HPDE6-E6E7 (cell line): ENCODE measurements around the gene PPP1R12A.
"Not testable (repeated sequence)": the region's sequence is repeated elsewhere in the genome, so short reads cannot be mapped to it uniquely, and the experiment has no call there.

Experiments used
- DNase-seq: peaks from one replicate; pipeline ENCODE4 v3.0.0; 2011; ENCODE audit warnings: missing footprints; ENCODE audit errors: extremely low spot score

The PPP1R12A gene

DNA sequence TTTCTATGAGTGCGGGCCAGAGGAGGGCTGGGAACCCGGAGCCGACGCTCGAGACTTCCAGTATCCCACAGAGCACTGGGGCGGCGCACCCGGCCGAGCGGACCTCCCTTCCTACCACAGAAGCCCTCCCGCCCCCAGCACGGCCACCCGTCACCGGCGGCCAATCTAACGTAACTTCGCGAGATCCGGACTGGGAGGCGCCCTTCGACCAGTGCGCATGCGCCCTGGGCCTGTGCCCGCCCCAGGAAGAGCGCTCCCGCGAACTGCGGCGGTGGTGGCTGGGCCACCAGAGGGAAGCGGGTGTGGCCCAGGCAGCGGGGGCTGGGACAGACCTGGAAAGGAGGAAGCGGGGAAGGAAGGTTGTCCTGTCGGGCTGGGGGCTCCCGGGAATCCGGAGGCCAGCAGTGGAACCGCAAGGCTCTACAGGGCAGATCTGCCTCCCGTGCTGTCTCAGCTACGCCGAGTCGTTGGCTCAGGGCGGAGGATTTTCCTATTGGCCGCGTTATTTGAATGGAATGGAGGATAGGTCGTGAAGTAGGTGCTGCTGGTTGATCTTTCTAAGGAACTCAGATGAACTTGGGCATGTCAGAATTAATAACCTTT lies at the start of gene PPP1R12A:
PPP1R12A (minus strand) TSS at position 77 of the 603 bp plus-strand sequence. CDS start 166 bp downstream, outside the sequence.
- peak; percentile 90 for DNase-seq

DNA sequence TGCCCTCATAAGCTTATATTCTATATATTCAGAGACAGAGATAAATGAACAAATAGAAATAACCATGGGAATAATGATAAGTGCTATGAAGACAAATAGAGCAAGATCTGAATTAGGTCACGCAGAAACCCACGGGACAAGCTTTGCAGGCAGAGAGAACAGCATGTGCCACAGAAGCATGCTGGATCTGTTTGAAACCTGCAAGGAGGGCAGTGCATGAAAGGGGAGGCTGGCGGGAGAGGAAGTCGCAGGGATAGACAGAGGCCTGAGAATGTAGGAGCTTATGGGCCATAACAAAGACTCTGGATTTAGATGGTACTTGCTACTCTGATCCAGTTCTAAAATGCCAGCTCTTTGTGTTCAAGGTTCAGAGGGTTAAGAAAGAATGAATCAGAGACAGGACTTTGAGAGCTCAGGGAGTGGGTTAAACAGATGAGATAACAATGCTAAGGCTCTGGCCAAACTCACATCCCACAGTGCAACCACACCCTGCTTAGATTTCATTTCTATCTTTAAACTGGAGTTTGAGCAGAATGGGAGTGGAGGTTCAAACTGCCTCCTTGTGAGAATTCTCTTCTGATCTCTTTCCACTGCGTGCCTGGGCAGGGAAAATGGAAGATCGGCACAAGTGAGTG lies 49.2 kb upstream of the PPP1R12A start:
- no peak for DNase-seq

DNA sequence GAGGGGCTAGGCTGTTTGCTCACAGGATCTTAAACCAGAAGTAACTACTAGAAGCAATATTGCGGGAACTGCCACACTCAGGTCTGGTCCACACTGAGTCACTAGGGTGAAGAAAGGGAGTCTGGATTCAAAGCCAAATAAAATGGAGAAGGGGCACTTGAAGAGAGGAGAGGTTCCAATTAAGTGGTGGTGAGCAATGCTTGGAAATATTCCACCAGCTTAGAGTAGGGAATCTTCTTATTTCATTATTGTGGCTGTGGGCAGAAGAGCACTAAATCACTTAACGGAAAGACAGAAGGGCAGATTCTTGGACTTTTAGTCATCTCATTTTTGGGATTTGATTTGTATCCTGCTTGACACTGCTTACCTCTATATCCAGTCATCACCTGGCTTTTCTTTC lies 48.6 kb upstream of the PPP1R12A start:
- no peak for DNase-seq

DNA sequence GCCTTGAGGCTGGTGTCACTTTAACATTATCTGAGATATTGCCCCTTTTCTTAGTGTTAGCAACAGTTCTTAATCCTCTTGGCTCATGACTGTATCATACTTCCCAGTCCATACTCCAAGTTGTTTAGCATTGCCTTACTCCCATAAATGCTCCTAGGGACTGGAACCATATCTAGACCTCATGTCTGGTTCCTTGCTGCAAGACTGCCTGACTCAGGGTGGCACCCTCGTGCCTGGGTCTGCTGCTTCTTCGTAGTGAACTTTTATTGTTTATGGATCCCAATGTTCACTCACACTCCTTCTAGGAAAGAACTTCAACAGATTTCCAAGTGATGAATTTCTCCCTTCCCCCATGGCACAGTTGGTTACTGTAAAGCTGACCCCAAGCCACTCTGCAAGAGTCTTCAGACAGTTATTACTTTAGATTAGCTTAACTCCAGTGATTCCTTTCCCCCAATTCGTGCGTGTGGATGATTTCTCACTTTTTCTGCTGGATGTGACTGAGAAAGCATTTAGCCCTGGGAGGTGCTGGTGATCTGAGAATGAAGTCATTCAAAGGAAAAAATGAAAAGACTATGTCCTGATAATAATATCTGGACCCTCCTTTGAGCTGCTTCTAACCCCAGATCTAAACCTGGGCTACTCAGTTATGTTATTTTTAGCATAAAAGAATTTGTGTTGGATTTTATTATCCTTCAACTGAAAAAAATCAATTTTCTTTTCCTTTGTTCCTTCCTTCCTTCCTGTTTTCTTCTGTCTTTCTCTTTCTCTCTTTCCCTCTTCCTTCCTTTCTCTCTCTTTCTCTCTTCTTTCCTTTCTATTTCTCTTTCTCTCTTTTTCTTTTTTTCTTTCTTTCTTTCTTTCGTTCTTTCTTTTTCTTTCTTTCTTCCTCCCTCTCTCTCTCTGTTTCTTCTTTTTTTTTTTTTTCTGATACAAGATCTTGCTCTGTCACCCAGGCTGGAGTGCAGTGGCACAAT lies 47.5 kb upstream of the PPP1R12A start:
- no peak for DNase-seq

DNA sequence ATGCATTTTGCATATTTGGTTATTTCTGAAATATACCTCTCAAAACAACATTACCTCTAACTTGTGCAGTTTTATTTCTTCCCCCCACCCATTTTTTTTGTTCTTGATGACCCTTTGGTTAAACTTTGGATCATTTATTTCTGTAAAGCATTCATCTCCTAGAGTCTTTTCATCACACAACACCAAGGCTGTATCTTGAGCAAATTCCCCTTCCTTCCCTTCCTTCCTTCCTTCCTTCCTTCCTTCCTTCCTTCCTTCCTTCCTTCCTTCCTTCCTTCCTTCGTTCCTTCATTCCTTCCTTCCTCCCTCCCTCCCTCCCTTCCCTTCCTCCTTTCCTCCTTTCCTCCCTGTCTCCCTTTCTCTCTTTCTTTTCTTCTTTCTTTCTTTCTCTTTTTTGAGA lies 43.8 kb upstream of the PPP1R12A start:
- DNase-seq = no peak

DNA sequence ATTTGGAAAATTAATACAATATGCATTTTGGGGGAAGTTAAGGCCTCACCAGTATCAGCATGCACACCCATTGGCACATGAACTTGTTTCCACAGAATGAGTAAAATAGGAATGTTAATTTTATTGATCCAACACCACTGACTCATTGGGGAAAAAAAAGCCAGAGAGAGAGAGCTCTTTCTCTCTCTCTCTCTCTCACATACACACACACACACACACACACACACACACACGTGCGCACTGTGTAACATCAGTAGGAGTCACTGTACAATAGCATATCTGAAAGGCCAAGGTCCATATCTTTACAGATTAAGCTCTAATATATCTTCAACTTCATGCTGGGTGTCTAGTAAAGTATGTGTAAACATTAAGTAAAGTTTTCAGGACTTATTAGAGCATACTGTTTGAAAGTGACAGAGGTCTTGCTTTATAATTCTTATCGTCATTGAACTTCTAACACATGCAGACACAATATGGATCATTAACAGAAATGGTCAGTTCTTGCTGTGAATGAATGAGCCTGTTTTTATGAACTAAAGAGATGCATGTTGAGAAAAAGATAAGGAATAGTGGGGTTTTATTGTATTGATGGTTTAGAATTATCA lies 43.1 kb upstream of the PPP1R12A start:
- DNase-seq = not testable (repeated sequence)

DNA sequence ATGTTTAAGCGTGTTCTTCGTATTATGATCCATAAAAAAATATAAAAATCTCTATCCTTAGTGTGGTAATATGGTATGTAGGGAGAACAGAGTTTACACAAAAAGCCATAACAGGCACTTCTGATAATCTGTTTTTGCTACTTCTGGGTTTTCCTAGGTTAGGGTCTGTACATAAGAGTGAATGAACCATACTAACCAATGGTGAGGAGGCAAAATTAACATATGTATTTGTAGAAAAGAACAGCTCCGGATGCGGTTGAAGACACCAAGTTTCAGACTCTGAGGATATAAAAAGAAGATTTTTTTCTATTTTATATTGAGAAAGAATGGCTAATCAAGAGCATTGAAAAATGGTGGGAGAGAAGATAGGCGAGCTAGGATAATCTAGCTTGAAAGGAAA lies 40.2 kb upstream of the PPP1R12A start:
- DNase-seq = no peak

DNA sequence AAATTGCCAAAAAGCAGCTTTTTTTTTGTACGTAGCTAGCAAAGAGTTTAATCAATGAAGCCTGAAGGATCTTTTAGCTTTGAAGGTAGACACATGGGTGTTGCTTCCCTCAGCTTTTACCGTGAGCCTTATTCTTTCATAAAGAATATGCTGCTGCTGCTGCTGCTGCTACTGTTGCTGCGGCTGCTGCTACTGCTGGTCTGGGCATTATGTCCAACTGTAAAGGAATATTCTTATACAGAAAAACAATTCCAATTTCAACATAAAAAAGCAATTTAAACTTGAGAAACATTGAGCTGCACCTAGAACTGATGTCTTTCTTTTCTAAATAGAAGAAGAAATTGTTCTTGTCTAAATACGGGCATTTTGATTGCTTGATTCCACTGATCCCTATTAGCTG lies 38.9 kb upstream of the PPP1R12A start:
- no peak for DNase-seq

DNA sequence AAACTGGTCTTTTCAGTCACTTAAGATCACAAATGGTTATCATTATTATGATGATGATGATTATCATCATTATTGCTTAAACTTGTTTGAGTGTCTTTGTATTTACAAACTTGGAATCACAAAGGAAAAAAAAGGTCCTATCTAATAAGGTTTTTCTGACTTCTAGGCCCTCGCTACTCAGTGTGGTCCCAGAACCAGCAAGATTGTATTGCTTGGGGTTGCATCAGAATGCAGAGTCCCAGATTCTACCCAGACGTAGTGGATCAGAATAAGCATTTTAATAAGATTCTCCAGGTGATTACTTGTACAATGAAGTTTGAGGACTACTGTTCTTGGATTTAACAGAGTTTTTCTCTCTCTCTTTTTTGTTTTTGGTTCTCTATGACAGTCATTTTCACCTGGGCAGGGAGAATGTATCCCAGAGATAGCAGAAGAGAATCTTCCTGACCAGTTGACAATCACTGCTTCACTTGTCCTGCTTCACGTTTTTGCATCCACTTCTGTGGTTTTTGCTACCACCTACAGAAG lies 29.3 kb upstream of the PPP1R12A start:
- DNase-seq = no peak

DNA sequence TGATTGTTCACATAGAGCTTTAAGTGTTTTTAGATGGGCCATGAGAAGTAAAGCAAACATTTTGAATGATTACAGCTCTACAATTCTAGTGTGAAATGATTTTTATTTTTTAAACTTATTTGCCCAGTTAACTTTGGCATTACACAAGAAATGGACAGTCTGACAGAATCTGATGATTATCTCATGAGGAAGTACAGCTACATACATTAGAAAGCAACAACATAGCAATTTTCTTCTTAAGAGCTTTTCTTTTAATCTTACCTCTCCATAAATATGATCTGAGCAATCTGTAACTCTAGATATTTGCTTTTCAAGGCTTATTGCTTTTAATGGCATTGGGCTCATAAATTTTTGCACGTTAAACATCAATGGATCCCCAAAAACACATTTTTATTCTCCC lies 26.5 kb upstream of the PPP1R12A start:
- no peak for DNase-seq

DNA sequence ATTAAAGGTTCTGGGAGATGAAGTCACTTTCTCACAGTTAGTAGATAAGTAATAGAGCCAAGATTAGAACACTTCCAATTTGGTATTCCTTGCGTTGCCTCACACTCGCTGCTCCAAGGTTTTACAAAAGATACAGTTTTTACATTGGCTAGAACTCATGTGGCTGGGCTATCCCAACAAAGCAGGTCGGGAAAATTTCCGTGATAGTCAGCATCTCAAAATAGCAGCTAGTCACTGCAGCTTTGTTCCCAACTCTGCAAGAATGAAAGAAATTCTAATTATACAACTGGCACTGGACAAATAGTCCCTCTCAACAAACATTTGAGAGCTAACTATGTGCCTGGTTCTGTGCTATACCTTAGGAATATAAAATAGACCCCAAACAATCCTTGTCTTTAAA lies 24.6 kb upstream of the PPP1R12A start:
- no peak for DNase-seq

DNA sequence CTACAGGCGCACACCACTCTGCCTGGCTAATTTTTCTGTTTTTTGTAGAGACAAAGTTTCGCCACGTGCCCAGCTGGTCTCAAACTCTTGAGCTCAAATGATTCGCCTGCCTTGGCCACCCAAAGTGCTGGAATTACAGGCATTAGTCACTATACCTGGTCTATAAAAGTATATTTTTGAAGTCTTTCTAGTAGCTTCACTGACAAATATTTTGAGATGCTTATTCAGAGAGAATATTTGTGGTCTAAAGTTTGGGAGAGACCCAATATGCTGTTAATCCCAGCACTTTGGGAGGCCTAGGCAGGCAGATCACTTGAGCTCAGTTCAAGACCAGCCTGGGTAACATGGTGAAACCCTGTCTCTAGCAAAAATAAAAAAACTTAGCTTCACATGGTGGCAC lies 22.0 kb upstream of the PPP1R12A start:
- no peak for DNase-seq

DNA sequence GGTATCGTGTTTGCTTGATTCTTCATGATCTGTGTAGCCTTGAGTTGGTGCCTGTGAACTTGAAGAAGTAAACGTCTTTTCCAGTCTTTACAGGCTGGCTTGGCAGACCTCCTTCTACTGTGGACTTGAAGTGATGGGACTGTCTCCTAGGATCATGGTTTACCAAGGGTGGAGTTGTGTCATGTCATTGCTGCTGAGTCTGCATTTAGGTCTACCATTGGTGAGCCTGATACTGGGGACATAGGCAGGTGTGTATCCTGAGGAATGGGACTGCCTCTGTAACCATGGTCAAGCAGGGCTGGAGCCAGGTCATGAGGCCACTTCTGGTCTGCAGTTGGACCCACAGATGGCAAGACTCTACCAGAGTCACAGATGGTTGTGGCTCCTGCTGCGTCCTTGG lies 20.7 kb upstream of the PPP1R12A start:
- no peak for DNase-seq

DNA sequence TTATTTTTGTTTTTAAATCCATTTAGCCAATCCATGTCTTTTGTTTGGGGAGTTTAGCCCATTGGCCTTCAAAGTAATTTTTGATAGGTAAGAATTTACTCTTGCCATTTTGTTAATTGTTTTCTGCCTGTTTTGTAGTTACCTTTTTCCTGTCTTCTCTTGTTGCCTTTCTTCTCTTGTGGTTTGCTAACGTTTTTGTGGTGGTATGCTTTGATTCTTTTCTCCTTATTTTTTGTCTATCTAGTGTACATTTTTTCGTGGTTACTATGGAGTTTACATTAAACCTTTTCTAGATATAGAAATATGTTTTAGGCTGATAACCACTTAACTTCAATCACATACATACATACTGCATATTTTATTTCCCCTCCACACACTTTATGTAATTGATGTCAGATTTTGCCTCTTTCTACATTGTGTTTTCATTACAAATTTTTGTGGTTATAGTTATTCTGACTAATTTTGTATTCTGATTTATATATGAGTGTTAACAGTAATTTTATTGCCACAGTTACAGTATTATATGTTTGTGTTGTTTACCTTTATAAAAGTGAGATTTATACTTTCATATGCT lies 19.2 kb upstream of the PPP1R12A start:
- DNase-seq = no peak

DNA sequence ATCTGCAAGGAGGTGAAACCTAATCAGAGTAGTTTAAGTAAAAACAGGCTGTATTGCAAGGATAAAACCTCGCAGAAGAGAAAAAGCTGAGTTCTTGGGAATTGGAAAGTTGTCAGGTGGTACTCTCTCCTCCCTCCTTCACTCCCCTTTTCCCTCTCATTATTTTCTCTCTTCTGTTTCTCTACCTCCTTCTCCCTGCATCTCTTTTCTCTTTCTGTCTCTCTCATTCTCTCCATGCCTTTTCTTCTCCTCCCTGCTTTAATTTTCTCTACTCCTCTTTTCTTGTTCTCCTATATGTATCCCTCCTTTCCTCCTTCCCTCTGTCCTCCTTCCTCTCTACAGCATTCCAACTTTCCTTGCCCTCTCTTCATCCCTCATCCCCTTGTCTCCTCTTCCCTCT lies 14.2 kb upstream of the PPP1R12A start:
- no peak for DNase-seq

DNA sequence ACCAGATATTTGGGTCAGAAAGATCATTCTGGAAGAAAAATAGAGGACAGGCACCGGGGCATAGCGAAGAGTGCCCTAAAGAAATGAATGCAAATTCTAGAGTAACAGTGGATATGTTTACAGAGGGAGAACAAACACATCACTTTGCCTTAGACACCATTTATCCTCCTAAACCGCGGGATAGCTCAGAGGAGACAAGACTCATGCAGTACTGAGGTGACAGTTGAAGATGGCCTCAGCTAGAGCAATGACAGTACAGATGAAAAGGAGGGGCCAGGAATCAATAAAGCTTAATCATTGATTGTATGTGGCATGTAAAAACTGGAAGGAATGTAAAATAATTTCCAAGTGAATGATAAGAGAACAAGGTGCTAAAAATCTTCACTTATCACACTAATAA lies 10.5 kb upstream of the PPP1R12A start:
- no peak for DNase-seq

DNA sequence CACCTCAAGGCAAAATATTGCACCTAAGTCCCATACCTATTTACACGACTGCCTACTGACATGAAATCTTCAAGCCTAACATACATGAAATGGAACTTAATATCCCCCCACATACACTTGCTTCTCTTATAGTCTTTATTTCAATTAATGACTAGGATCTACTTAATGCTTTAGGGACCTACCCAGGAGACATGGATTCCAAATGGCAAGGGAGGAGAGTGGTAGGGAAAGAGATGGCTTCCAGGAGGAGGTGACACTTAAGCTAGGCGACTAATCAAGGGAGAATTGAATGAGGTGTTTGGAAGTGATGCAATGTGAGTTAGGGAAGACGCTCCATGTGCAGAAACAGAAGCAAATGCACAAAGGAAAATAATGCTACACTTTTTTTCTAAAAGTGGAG lies 9.7 kb upstream of the PPP1R12A start:
- DNase-seq = no peak

DNA sequence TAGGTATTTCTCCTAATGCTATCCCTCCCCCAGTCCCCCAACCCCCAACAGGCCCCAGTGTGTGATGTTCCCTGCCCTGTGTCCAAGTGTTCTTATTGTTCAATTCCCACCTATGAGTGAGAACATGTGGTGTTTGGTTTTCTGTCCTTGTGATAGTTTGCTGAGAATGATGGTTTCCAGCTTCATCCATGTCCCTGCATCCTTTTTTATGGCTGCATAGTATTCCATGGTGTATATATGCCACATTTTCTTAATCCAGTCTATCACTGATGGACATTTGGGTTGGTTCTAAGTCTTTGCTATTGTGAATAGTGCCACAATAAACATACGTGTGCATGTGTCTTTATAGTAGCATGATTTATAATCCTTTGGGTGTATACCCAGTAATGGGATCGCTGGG lies 7.9 kb upstream of the PPP1R12A start:
- DNase-seq = not testable (repeated sequence)

DNA sequence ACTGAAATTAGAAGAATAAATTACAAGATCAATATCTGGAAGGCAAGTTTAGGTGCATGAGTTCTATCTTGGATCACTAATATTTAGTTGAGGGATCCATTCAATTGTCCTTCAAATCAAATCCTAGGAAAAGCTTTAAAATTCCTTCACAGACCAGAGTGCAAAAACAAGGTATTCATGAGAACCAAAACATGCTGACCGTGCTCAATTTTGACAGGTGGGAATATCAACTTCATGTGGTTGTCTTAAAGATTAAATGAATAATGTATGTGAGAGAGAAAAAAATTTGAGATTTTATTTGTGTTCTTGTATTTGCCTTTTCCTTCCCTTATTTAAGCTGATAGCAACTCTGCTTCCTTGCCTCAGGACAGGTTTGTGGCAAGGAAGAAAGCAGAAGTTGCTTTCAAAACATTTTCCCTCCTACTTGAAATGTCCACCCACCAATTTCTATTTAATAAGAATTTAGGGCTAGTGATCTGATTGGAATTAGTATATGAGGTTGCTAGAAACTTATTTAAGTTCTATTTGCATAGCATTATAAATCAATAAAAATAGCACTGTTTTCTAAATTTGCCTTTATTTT lies 4.9 kb upstream of the PPP1R12A start:
- DNase-seq = no peak

DNA sequence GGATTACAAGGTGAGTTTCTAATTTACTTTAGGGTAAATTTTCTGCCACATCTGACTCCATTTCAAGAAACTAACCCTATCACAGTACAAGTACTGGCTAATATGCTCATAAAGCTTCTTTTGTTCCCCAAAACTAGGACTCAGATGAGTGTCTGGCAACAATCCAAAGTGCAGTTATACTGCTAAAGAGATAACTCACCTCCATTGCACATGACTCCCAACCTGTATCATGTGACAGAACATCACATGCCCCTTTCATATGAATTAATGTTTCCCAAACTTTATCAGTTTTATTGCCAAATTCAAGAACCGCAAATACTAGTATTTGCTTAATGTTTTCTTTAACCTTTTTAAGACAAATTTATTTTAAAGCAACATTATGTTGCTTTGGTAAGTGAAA lies 3.9 kb upstream of the PPP1R12A start:
- DNase-seq = no peak

DNA sequence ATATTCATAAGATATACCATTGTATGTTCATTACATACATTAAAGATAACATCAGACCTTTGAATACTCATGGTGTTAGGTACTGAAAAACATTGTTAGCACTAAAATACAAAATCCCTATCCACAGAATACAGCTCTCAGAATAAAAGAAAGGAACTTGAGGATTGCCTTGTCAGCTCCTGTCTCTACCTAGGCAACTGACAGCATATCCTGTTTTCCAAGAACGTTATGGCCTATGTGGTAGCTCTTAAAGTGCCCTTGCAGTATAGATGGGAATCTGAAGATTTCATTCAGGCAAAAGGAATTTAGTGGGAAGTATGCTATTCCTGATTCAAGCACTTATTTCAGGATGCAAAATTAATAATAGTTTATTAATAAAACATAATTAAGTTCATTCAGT lies 1.8 kb upstream of the PPP1R12A start:
- DNase-seq = no peak
